GM19240 (cell line): ENCODE measurements around the gene SLC22A16.

Experiments
- DNase-seq: peaks from one replicate; pipeline ENCODE4 v3.0.0; 2011; ENCODE audit warnings: low spot score; ENCODE audit not compliant: insufficient read length

Gene SLC22A16

GRCh38 chr6:110448846-110449540 lies 27.4 kb downstream of the SLC22A16 start:
- DNase-seq, result no peak

GRCh38 chr6:110447761-110448160 lies 28.7 kb downstream of the SLC22A16 start:
- no peak for DNase-seq

- no peak for DNase-seq
Observed at GRCh38 chr6:110446405-110446804, 30.0 kb downstream of the SLC22A16 start.

- DNase-seq, result no peak
Observed at GRCh38 chr6:110440026-110440425, 36.4 kb downstream of the SLC22A16 start.

GRCh38 chr6:110439356-110439755 lies 37.1 kb downstream of the SLC22A16 start:
- DNase-seq, result no peak

GRCh38 chr6:110434961-110435602 lies 41.3 kb downstream of the SLC22A16 start:
- DNase-seq, result no peak

GRCh38 chr6:110432285-110432900 lies 44.0 kb downstream of the SLC22A16 start:
- DNase-seq, result no peak

- no peak for DNase-seq
Observed at GRCh38 chr6:110430741-110431140, 45.7 kb downstream of the SLC22A16 start.

- DNase-seq, result no peak
Observed at GRCh38 chr6:110430236-110430635, 46.2 kb downstream of the SLC22A16 start.

GRCh38 chr6:110428153-110428552 lies 48.3 kb downstream of the SLC22A16 start:
- no peak for DNase-seq

GRCh38 chr6:110425816-110426215 lies 50.6 kb downstream of the SLC22A16 start:
- DNase-seq, result no peak

GRCh38 chr6:110422444-110422822 lies 54.0 kb downstream of the SLC22A16 start:
- no peak for DNase-seq

- DNase-seq, result no peak
Observed at GRCh38 chr6:110421749-110422443, 54.5 kb downstream of the SLC22A16 start.

GRCh38 chr6:110419028-110419739 lies 57.2 kb downstream of the SLC22A16 start:
- DNase-seq, result no peak

GRCh38 chr6:110418594-110418993 lies 57.8 kb downstream of the SLC22A16 start:
- no peak for DNase-seq

- DNase-seq, result no peak
Observed at GRCh38 chr6:110415086-110415916, 61.1 kb downstream of the SLC22A16 start, which contains the start of gene DDO. Gene DDO (minus strand): TSS chr6:110415575. CDS start chr6:110413462, 2,113 bp downstream.

GRCh38 chr6:110414669-110415068 lies 61.7 kb downstream of the SLC22A16 start:
- no peak for DNase-seq

GRCh38 chr6:110412360-110412759 lies 64.1 kb downstream of the SLC22A16 start:
- DNase-seq, result no peak

- DNase-seq, result no peak
Observed at GRCh38 chr6:110410511-110410910, 65.9 kb downstream of the SLC22A16 start.

GRCh38 chr6:110409794-110410193 lies 66.6 kb downstream of the SLC22A16 start:
- no peak for DNase-seq
